K562 (cell line): ENCODE measurements around the gene UBASH3A.

Experiments used
- HCFC1 ChIP-seq: IDR thresholded peaks from 2 replicates; pipeline ENCODE4 v1.6.1; 2012; ENCODE audit warnings: low read depth, low read length, improper control_type of control experiment
- HNRNPL ChIP-seq: fragments of 200-400 bp; formaldehyde crosslinking; IDR thresholded peaks from 2 replicates; pipeline ENCODE4 v1.6.1; 2017; ENCODE audit warnings: low read depth, mild to moderate bottlenecking, low read length
- NR3C1 ChIP-seq: sonication (generic); formaldehyde crosslinking; IDR thresholded peaks from 2 replicates; pipeline ENCODE4 v1.8.1; 2022; ENCODE audit warnings: missing genetic modification reagents
- RAD21 ChIP-seq, 2 experiments: fragments of 250-450 bp in 1 of 2; fragments of 450-650 bp in 1 of 2; sonication (Bioruptor Pico) in 1 of 2; formaldehyde crosslinking in 1 of 2; IDR thresholded peaks in 1 of 2; conservative IDR thresholded peaks in 1 of 2; 2 replicates each; pipeline versions ENCODE4 v1.4.0 to v1.8.0; 2020 to 2022; ENCODE audit warnings: mild to moderate bottlenecking in 2 of 2, moderate library complexity in 1 of 2
- ZNF668 ChIP-seq: fragments of 250-450 bp; sonication (Bioruptor Pico); IDR thresholded peaks from 2 replicates; pipeline ENCODE4 v1.8.0; 2022; ENCODE audit warnings: mild to moderate bottlenecking, inconsistent platforms
- TF ChIP-seq, protein P1 (sequence below): fragments of 450-650 bp; IDR thresholded peaks from 2 replicates; pipeline ENCODE4 v1.6.1; 2016; ENCODE audit warnings: antibody characterized with exemption
- TF ChIP-seq, protein P2 (sequence below): fragments of 450-650 bp; IDR thresholded peaks from 2 replicates; pipeline ENCODE4 v1.6.1; 2016; ENCODE audit warnings: low read depth, mild to moderate bottlenecking, moderate library complexity
- TF ChIP-seq, protein P3 (sequence below), 3 experiments: IDR thresholded peaks in 2 of 3; conservative IDR thresholded peaks in 1 of 3; 2 replicates each; pipeline ENCODE4 v1.5.1; 2011 to 2012; ENCODE audit warnings: low read length in 3 of 3, mild to moderate bottlenecking in 3 of 3, control low read depth in 2 of 3, improper control_type of control experiment in 1 of 3, inconsistent platforms in 1 of 3, low read depth in 1 of 3, mixed read lengths in 1 of 3, moderate library complexity in 1 of 3; ENCODE audit not compliant: insufficient read depth in 2 of 3

DNA sequence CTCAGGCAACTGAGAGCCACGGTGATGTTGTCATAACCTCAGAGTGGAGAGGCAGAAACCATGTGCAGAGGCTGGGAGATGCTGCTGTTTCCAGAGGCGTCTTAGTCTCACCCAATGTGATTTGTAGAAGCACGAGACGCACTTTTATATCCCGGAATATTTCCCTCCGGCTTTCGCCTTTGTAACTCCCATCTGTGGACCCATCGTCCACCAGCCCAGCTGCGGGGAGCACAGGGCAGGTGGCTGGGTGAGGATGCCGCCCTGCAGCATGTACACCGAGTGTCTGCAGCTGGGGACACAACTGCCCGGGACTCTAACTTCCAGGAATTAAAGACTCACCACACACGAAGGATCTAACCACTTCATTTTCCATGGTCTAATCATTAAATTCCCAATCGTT lies 43.5 kb downstream of the UBASH3A start:
- TF ChIP-seq, protein P1, sequence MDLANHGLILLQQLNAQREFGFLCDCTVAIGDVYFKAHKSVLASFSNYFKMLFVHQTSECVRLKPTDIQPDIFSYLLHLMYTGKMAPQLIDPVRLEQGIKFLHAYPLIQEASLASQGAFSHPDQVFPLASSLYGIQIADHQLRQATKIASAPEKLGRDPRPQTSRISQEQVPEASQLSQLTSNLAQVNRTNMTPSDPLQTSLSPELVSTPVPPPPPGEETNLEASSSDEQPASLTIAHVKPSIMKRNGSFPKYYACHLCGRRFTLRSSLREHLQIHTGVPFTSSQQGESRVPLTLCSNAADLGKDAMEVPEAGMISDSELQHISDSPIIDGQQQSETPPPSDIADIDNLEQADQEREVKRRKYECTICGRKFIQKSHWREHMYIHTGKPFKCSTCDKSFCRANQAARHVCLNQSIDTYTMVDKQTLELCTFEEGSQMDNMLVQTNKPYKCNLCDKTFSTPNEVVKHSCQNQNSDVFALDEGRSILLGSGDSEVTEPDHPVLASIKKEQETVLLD = no peak
- TF ChIP-seq, protein P2, sequence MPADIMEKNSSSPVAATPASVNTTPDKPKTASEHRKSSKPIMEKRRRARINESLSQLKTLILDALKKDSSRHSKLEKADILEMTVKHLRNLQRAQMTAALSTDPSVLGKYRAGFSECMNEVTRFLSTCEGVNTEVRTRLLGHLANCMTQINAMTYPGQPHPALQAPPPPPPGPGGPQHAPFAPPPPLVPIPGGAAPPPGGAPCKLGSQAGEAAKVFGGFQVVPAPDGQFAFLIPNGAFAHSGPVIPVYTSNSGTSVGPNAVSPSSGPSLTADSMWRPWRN = no peak
- TF ChIP-seq RAD21 (CRISPR knock-in tag; conservative IDR thresholded peaks at IDR 0.05 in 1 of 2, IDR thresholded peaks at IDR 0.05 in 1 of 2) (no peak), ZNF668 (no peak), NR3C1 (CRISPR knock-in tag) (no peak), HNRNPL (no peak), HCFC1 (no peak)
- TF ChIP-seq, protein P3, sequence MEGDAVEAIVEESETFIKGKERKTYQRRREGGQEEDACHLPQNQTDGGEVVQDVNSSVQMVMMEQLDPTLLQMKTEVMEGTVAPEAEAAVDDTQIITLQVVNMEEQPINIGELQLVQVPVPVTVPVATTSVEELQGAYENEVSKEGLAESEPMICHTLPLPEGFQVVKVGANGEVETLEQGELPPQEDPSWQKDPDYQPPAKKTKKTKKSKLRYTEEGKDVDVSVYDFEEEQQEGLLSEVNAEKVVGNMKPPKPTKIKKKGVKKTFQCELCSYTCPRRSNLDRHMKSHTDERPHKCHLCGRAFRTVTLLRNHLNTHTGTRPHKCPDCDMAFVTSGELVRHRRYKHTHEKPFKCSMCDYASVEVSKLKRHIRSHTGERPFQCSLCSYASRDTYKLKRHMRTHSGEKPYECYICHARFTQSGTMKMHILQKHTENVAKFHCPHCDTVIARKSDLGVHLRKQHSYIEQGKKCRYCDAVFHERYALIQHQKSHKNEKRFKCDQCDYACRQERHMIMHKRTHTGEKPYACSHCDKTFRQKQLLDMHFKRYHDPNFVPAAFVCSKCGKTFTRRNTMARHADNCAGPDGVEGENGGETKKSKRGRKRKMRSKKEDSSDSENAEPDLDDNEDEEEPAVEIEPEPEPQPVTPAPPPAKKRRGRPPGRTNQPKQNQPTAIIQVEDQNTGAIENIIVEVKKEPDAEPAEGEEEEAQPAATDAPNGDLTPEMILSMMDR (IDR thresholded peaks at IDR 0.05 in 2 of 3, conservative IDR thresholded peaks at IDR 0.05 in 1 of 3; ENCODE audit: insufficient read depth in 2 of 3, low read depth in 1 of 3, low read length in 3 of 3) = no peak
